HG02588 (cell line): ENCODE data around the gene TGFB3.

Experiments
- ATAC-seq: cut with Tn5 transposase; IDR thresholded peaks from one replicate; pipeline ENCODE4 v1.9.1; 2021; ENCODE audit warnings: mild to moderate bottlenecking, moderate library complexity; ENCODE audit not compliant: unreplicated experiment

The TGFB3 gene

GRCh38 chr14:75909630-75910029, 72.2 kb downstream of the TGFB3 start:
- ATAC-seq = no peak
